Calu3 (cell line): ENCODE data around the gene BRD2. TPM values are rescaled to one million over a fixed set of nuclear protein-coding genes. Genes with fewer than 3 reads are reported as not detected.

Experiments
- BruUV-seq: library from RNA; stranded (reverse); fragments of 400-500 nt; replicated peaks from 2 replicates; lab custom pipeline; 2021; lab: Mats Ljungman, UMichigan
- CTCF ChIA-PET: fragments of 300-600 bp; sonication (Branson Sonifier 250); formaldehyde crosslinking; loops from one replicate; lab custom pipeline; 2022; ENCODE audit warnings: antibody characterized with exemption; lab: Charles Lee
- DNase-seq: peaks from one replicate; pipeline ENCODE4 v3.0.0; 2022
- H3K27ac Mint-ChIP-seq: one replicate; pipeline ENCODE4 v1.8.0; 2022; ENCODE audit warnings: mixed read lengths; ENCODE audit not compliant: unreplicated experiment
- H3K27me3 Mint-ChIP-seq: one replicate; pipeline ENCODE4 v1.8.0; 2022; ENCODE audit warnings: mixed read lengths; ENCODE audit not compliant: unreplicated experiment
- H3K36me3 Mint-ChIP-seq: one replicate; pipeline ENCODE4 v1.8.0; 2022; ENCODE audit warnings: mild to moderate bottlenecking, moderate library complexity, mixed read lengths; ENCODE audit not compliant: insufficient read depth, unreplicated experiment
- H3K4me1 Mint-ChIP-seq: one replicate; pipeline ENCODE4 v1.8.0; 2022; ENCODE audit warnings: mild to moderate bottlenecking, low read depth, mixed read lengths; ENCODE audit not compliant: unreplicated experiment
- H3K4me3 Mint-ChIP-seq: one replicate; pipeline ENCODE4 v1.8.0; 2022; ENCODE audit warnings: mild to moderate bottlenecking, low read depth, moderate library complexity, mixed read lengths; ENCODE audit not compliant: unreplicated experiment
- H3K9me3 Mint-ChIP-seq: one replicate; pipeline ENCODE4 v1.8.0; 2022; ENCODE audit warnings: low read depth, mixed read lengths; ENCODE audit not compliant: unreplicated experiment
- CTCF ChIP-seq: fragments of 200-600 bp; IDR thresholded peaks from one replicate; pipeline ENCODE4 v1.8.0; 2022; ENCODE audit warnings: antibody characterized with exemption; ENCODE audit not compliant: unreplicated experiment
- intact Hi-C: fragments of 100-400 bp; cut with micrococcal nuclease; formaldehyde crosslinking; loops from one replicate; pipeline ENCODE4 v1.10.0; 2022; ENCODE audit not compliant: unreplicated experiment
- total RNA-seq: library from RNA; stranded (reverse); gene quantifications from 2 replicates; pipeline ENCODE4 v1.2.3, GENCODE V29; 2022

The BRD2 gene
- total RNA-seq, 1 experiment from 2014 or later: 356 TPM

- H3K36me3 Mint-ChIP-seq: peaks cover 24% of the 10 kb centered on the region
- no peaks in the 10 kb centered on the region for H3K27me3 Mint-ChIP-seq
- H3K27ac Mint-ChIP-seq: peak within 1 kb of the TSS; percentile 82
- CTCF ChIA-PET: interaction anchor here (0.5 to 6.8 kb wide), 26 partner anchors 9 to 866 kb away, joined by 3 to 110 read pairs (median 4); partner anchors contain the start of genes BRD2, HLA-DMB, HSD17B8 and TAP2
- TF ChIP-seq CTCF: peak; percentile 93
- H3K4me3 Mint-ChIP-seq: peak within 1 kb of the TSS; percentile 75
- DNase-seq: peak; percentile 98
- intact Hi-C loops: loop anchor here (1.0 kb wide), 1 partner anchor 14 kb away; no protein-coding TSS in a partner anchor
- peaks cover 41% of the 10 kb centered on the region for H3K4me1 Mint-ChIP-seq
- BruUV-seq: no TSS peak
- no peaks in the 10 kb centered on the region for H3K9me3 Mint-ChIP-seq
Measured at GRCh38 chr6:32952817-32953739, 15.3 kb upstream of the BRD2 start, which contains the start of gene HLA-DMA. HLA-DMA (minus strand) TSS chr6:32953097; CDS start chr6:32953036, 61 bp downstream.

GRCh38 chr6:32953775-32954174, 14.6 kb upstream of the BRD2 start:
- H3K4me3 Mint-ChIP-seq: no peak overlapping the region
- no TSS peak for BruUV-seq
- intact Hi-C loops: loop anchor here (1.0 kb wide), 1 partner anchor 14 kb away; no protein-coding TSS in a partner anchor
- no peaks in the 10 kb centered on the region for H3K27me3 Mint-ChIP-seq
- TF ChIP-seq CTCF: no peak
- H3K27ac Mint-ChIP-seq: peak overlapping the region; percentile 82
- no peaks in the 10 kb centered on the region for H3K9me3 Mint-ChIP-seq
- CTCF ChIA-PET: interaction anchor here (0.6 to 6.8 kb wide), 19 partner anchors 9 to 865 kb away, joined by 3 to 110 read pairs (median 6); partner anchors contain the start of genes BRD2, HLA-DMB and TAP2
- H3K36me3 Mint-ChIP-seq: peaks cover 24% of the 10 kb centered on the region
- peaks cover 41% of the 10 kb centered on the region for H3K4me1 Mint-ChIP-seq
- DNase-seq: no peak

- Mint-ChIP-seq H3K36me3 (peaks cover 21% of the 10 kb centered on the region), H3K4me3 (no peak overlapping the region), H3K4me1 (peaks cover 41% of the 10 kb centered on the region), H3K27ac (no peak overlapping the region), H3K27me3 (no peaks in the 10 kb centered on the region), H3K9me3 (no peaks in the 10 kb centered on the region)
- BruUV-seq: no TSS peak
- no peak for DNase-seq
- CTCF ChIA-PET: interaction anchor here (1.2 to 6.8 kb wide), 6 partner anchors 12 to 116 kb away, joined by 4 to 110 read pairs (median 58); partner anchors contain the start of genes BRD2 and TAP2
- intact Hi-C loops: no loop called here
- TF ChIP-seq CTCF: no peak
Measured at GRCh38 chr6:32954267-32954666, 14.1 kb upstream of the BRD2 start.

- H3K27me3 Mint-ChIP-seq: no peaks in the 10 kb centered on the region
- H3K36me3 Mint-ChIP-seq: peaks cover 16% of the 10 kb centered on the region
- intact Hi-C loops: no loop called here
- BruUV-seq: no TSS peak
- no peak overlapping the region for H3K27ac Mint-ChIP-seq
- DNase-seq: peak; percentile 51
- H3K9me3 Mint-ChIP-seq: no peaks in the 10 kb centered on the region
- H3K4me1 Mint-ChIP-seq: peaks cover 43% of the 10 kb centered on the region
- no peak overlapping the region for H3K4me3 Mint-ChIP-seq
- CTCF ChIA-PET: interaction anchor here (0.6 to 6.8 kb wide), 13 partner anchors 8 to 612 kb away, joined by 3 to 110 read pairs (median 4); partner anchors contain the start of genes BRD2 and TAP2
- TF ChIP-seq CTCF: peak; percentile 69
Measured at GRCh38 chr6:32954986-32955802, 13.2 kb upstream of the BRD2 start.
